Measurements from ENCODE around the gene PRR5L.

Gene PRR5L

DNA sequence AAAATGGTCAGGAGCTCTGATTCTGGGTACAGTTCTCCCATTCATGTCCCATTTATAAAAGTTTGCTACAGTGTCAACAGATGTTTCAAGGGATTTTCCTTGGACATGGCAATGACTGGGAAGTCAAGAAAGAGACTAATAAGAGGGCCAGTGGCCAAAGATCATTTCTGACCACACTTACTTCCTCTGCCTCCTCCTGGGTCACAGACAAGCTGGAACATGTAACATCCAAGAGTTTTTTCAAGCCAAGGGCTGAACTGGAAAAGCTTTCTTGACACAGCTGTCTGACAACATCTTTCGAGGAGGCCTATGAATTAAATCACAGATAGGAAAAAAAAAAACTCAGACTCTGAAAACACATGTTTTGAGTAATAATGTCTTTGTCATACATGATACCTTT lies 15.6 kb upstream of the PRR5L start:
- DNase-seq (ENCODE audit: low spot score) = no peak
- TF ChIP-seq, protein P1, sequence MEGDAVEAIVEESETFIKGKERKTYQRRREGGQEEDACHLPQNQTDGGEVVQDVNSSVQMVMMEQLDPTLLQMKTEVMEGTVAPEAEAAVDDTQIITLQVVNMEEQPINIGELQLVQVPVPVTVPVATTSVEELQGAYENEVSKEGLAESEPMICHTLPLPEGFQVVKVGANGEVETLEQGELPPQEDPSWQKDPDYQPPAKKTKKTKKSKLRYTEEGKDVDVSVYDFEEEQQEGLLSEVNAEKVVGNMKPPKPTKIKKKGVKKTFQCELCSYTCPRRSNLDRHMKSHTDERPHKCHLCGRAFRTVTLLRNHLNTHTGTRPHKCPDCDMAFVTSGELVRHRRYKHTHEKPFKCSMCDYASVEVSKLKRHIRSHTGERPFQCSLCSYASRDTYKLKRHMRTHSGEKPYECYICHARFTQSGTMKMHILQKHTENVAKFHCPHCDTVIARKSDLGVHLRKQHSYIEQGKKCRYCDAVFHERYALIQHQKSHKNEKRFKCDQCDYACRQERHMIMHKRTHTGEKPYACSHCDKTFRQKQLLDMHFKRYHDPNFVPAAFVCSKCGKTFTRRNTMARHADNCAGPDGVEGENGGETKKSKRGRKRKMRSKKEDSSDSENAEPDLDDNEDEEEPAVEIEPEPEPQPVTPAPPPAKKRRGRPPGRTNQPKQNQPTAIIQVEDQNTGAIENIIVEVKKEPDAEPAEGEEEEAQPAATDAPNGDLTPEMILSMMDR (IDR thresholded peaks at IDR 0.05; ENCODE audit: extremely low read depth, missing control alignments) = no peak

DNA sequence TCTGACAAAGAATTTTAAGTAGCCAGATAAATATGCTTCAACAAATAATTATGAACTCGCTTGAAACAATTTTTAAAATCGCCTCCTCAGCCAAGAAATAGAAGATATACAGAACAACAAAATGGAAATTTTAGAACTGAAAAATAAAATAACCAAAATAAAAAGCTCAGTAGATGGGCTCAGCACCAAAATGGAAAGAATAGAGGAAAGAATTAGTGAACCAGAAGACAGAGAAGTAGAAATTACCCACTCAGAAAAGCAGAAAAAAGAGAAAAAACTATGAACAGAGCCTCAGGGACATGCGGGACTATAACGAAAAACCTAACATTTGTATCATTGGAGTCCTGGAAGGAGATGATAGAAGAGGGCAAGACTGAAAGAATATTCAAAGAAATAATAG lies 14.2 kb upstream of the PRR5L start:
- TF ChIP-seq, protein P1 (IDR thresholded peaks at IDR 0.05; ENCODE audit: extremely low read depth, missing control alignments) = no peak
- no peak for DNase-seq (ENCODE audit: low spot score)

DNA sequence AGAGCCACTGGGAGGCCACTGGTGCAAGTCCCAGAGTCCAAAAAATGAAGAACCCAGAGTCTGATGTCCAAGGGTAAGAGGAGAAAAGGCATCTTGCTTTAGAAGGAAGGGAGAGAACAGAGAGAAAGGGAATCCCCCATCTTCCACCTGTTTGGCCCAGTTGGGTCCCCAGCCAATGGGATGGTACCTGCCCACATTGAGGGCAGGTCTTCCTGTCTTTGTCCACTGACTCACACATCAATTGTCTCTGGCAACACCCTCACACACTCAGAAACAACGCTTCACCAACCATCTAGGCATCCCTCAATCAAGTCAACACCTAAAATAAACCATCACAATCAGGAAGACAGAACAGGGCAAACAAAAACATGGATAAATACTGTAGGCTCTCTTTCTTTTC lies 13.2 kb upstream of the PRR5L start:
- no peak for DNase-seq (ENCODE audit: low spot score)
- TF ChIP-seq, protein P1 (IDR thresholded peaks at IDR 0.05; ENCODE audit: extremely low read depth, missing control alignments) = no peak

DNA sequence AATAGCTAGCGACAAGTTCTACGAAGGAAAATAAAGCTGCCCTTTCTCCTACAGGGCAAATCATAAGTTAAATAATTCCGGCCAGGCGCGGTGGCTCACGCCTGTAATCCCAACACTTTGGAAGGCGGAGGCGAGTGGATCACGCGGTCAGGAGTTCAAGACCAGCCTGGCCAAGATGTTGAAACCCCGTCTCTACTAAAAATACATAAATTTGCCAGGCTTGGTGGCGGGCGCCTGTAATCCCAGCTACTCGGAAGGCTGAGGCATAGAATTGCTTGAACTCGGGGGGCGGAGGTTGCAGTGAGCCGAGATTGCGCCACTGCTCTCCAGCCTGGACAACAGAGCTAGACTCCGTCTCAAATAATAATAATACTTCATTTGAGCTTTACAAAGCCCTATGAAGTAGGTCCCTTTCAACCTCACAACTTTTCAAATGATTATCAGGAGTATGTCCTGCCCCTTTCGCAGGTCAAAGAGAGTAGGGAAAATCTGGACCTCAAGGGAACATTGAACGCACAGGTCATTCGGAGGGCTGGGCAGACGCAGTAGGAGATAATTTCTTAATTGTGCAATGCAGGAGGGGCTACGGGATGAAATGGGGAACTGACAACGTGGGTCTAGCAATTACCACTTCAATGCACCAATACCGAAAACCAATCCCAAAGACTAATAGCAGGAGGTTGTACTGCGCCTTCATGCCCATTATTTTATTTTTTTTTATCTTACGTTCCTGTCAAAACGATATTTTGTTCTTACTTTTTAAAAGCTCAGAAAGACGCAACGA lies 7.5 kb upstream of the PRR5L start:
- DNase-seq (ENCODE audit: low spot score) = no peak
- TF ChIP-seq, protein P1 (IDR thresholded peaks at IDR 0.05; ENCODE audit: extremely low read depth, missing control alignments) = no peak

DNA sequence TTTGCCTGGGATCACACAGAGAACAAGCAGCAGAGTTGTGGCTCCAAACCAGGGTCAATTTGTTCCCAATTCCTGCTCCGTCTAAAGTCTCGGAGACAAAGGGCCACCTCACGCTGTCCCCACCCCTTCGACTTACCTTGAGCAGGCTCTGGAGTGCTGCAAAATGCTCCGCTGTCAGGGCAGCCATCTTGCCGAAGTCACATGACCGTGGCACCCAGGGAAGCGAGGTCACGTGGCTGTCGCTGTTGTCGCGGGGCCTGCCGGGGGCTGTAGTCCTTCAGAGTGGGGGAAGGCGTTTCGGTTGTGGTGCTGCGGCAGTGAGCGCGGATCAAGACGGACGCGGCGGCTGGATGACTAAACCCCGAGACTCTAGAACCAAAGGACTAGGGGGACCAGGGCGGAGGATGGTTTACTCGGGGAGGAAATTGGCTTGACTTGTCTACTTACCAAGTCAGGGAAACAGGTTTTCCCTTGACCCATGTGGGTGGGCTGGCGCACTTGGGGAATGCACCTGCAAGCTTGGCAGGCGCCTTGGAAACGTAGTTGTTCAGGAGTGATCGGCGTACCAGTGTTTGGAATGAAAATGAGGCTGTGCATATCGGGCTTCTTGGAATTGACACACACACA lies 6.7 kb upstream of the PRR5L start, which contains the start of gene COMMD9:
Gene COMMD9 (minus strand): TSS at position 199 of the 627 bp plus-strand sequence. CDS start 12 bp downstream, at position 187.
- DNase-seq (ENCODE audit: low spot score) = peak; percentile 90
- TF ChIP-seq, protein P1 (IDR thresholded peaks at IDR 0.05; ENCODE audit: extremely low read depth, missing control alignments) = no peak

- TF ChIP-seq, protein P1 (IDR thresholded peaks at IDR 0.05; ENCODE audit: extremely low read depth, missing control alignments) = peak; percentile 27
- peak; percentile 80 for DNase-seq (ENCODE audit: low spot score)
Observed at GRCh38 chr11:36292311-36292722, 3.8 kb upstream of the PRR5L start.

- TF ChIP-seq, protein P1 (IDR thresholded peaks at IDR 0.05; ENCODE audit: extremely low read depth, missing control alignments) = no peak
Observed at GRCh38 chr11:36296884-36297543, 926 bp downstream of the PRR5L start.

More at GRCh38 chr11:36296884-36297543, 926 bp downstream of the PRR5L start:
- DNase-seq (ENCODE audit: low spot score) = no peak

All from GM20000 (cell line).